Measurements from ENCODE around the gene ZSCAN20.

The ZSCAN20 gene

GRCh38 chr1:33529957-33530356 is 57.5 kb downstream of the ZSCAN20 start:
- Mint-ChIP-seq H3K9me3 (no peaks in the 10 kb centered on the region), H3K27me3 (peaks cover 6% of the 10 kb centered on the region), H3K4me1 (no peaks in the 10 kb centered on the region), H3K4me3 (no peak overlapping the region), H3K27ac (no peak overlapping the region), H3K36me3 (no peaks in the 10 kb centered on the region)

- peaks cover 4% of the 10 kb centered on the region for H3K27me3 Mint-ChIP-seq
- no peaks in the 10 kb centered on the region for H3K9me3 Mint-ChIP-seq
- no peaks in the 10 kb centered on the region for H3K36me3 Mint-ChIP-seq
- no peaks in the 10 kb centered on the region for H3K4me1 Mint-ChIP-seq
- H3K27ac Mint-ChIP-seq, result no peak overlapping the region
- H3K4me3 Mint-ChIP-seq, result no peak overlapping the region
These were observed 59.8 kb downstream of the ZSCAN20 start for GRCh38 chr1:33532250-33532649.

DNA sequence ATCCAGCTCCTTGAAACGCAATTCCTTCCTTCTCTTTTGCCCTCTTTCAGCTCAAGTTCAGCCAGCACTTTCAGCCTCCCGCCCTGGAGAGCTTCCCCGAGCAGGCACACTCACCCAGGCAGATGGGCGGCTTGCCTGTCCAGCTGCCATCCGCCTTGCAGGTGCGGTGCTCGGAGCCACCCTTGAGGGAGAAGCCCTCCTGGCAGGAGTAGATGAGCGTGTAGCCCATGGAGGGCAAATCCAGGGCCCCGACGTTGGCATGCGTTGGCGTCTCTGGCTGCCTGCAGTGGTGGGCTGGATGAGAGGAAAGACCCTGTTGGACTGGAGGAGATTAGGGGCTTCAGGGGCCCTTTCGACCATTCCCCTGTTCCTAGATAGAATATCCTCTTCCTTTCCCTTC is 60.5 kb downstream of the ZSCAN20 start:
- H3K36me3 Mint-ChIP-seq, result no peaks in the 10 kb centered on the region
- H3K27me3 Mint-ChIP-seq, result peaks cover 4% of the 10 kb centered on the region
- H3K9me3 Mint-ChIP-seq, result no peaks in the 10 kb centered on the region
- H3K4me3 Mint-ChIP-seq, result no peak overlapping the region
- no peaks in the 10 kb centered on the region for H3K4me1 Mint-ChIP-seq
- H3K27ac Mint-ChIP-seq, result no peak overlapping the region

DNA sequence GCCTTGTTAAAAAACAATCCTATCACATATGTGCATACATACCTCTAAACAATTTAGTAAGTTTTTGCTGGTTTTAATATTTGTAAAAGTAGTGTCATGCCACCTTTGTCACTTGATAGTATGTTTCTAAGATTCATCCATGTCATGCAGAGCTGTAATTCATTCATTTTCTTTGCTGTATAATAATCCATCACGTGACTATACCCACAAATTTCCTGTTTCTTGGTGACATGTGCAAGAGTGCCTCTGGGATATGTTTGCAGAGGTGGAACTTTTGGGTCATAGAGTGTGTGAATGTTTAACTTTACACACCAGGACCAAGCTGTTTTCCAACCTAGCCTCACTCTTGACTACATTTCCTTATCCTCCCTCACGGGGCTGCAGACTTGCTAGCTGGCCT is 62.9 kb downstream of the ZSCAN20 start:
- Mint-ChIP-seq H3K4me1 (no peaks in the 10 kb centered on the region), H3K4me3 (no peak overlapping the region), H3K27me3 (peaks cover 2% of the 10 kb centered on the region), H3K9me3 (no peaks in the 10 kb centered on the region), H3K27ac (no peak overlapping the region), H3K36me3 (no peaks in the 10 kb centered on the region)

DNA sequence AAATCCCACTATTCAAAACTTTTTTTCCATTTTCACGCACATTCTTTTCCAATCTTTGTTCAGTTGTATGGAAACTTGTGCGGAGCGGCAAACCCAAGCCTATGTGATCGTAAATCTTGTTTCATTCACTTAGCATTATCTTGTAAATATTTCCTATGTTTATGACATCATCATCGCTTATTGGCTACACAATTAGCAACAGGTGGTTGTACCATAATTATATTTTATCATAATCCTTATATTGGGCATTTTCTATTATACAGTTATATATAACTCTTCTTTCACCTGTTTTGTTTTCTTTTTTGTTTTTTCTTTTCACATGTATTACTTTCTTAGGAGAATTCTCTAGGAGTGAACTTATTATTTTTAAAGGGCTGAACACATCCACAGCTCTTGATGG is 65.4 kb downstream of the ZSCAN20 start:
- no peak overlapping the region for H3K27ac Mint-ChIP-seq
- H3K36me3 Mint-ChIP-seq, result no peaks in the 10 kb centered on the region
- H3K4me1 Mint-ChIP-seq, result no peaks in the 10 kb centered on the region
- peaks cover 3% of the 10 kb centered on the region for H3K27me3 Mint-ChIP-seq
- H3K9me3 Mint-ChIP-seq, result no peaks in the 10 kb centered on the region
- no peak overlapping the region for H3K4me3 Mint-ChIP-seq

DNA sequence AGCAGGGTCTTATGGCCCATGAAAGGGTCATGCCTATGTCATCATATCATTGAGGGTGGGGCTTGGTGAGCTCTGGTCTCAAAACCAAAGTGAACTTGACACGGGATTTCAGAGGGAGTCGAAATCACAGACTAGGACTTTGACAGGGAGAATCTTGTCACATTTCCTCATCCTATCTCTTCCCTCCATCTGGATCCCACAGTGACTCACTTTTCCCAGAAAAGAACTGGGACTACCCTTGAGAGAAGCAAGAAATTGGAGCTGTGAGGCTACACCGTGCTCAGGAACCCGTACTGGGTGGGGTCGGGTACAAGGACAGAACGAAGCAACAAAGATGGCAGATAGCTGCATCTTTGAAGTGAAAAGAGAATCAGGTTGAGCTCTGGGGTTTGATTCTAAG is 69.5 kb downstream of the ZSCAN20 start:
- Mint-ChIP-seq H3K4me3 (no peak overlapping the region), H3K36me3 (no peaks in the 10 kb centered on the region), H3K27ac (no peak overlapping the region), H3K27me3 (peaks cover 2% of the 10 kb centered on the region), H3K9me3 (no peaks in the 10 kb centered on the region), H3K4me1 (no peaks in the 10 kb centered on the region)

Measured in activated naive CD4-positive, alpha-beta T cell treated with anti-CD3 and anti-CD28 coated beads, Interleukin-2, amount 50 U/mL, for 24 hours (primary cell).